K562 (cell line): ENCODE measurements around the gene N4BP2L1.

Experiments
- FOXM1 ChIP-seq, 2 experiments: fragments of 450-650 bp in 1 of 2; sonication (generic) in 1 of 2; formaldehyde crosslinking in 1 of 2; IDR thresholded peaks; 2 replicates each; pipeline versions ENCODE4 v1.6.1 to v1.9.0; 2017 to 2022; ENCODE audit warnings: low read depth in 2 of 2, mild to moderate bottlenecking in 2 of 2, missing genetic modification reagents in 1 of 2, moderate library complexity in 1 of 2
- GATA2 ChIP-seq: sonication (generic); formaldehyde crosslinking; IDR thresholded peaks from 2 replicates; pipeline ENCODE4 v1.4.0; 2020; ENCODE audit warnings: mild to moderate bottlenecking, missing genetic modification reagents
- ID3 ChIP-seq, 2 experiments: fragments of 250-450 bp in 1 of 2; fragments of 450-650 bp in 1 of 2; sonication (Bioruptor Pico) in 1 of 2; IDR thresholded peaks; 2 replicates each; pipeline versions ENCODE4 v1.6.1 to v1.8.0; 2016 to 2021; ENCODE audit warnings: mild to moderate bottlenecking in 2 of 2, moderate library complexity in 2 of 2, missing compliant biosample characterization in 1 of 2, missing genetic modification characterization in 1 of 2
- MECOM ChIP-seq: fragments of 250-450 bp; sonication (Bioruptor Pico); IDR thresholded peaks from 2 replicates; pipeline ENCODE4 v1.8.0; 2022; ENCODE audit warnings: inconsistent platforms
- RREB1 ChIP-seq: fragments of 250-450 bp; sonication (Bioruptor Pico); IDR thresholded peaks from 2 replicates; pipeline ENCODE4 v1.4.0; 2020
- SIN3A ChIP-seq, 2 experiments: fragments of 150-350 bp in 1 of 2; IDR thresholded peaks; 2 replicates each; pipeline ENCODE4 v1.6.1; 2011 to 2016; ENCODE audit warnings: borderline replicate concordance in 2 of 2, low read depth in 2 of 2, low read length in 2 of 2, mild to moderate bottlenecking in 2 of 2, moderate library complexity in 2 of 2; ENCODE audit not compliant: control insufficient read depth in 1 of 2
- TF ChIP-seq, protein P1 (sequence below): fragments of 450-650 bp; formaldehyde crosslinking; IDR thresholded peaks from 2 replicates; pipeline ENCODE4 v1.4.0; 2020; ENCODE audit warnings: mild to moderate bottlenecking, moderate library complexity

DNA sequence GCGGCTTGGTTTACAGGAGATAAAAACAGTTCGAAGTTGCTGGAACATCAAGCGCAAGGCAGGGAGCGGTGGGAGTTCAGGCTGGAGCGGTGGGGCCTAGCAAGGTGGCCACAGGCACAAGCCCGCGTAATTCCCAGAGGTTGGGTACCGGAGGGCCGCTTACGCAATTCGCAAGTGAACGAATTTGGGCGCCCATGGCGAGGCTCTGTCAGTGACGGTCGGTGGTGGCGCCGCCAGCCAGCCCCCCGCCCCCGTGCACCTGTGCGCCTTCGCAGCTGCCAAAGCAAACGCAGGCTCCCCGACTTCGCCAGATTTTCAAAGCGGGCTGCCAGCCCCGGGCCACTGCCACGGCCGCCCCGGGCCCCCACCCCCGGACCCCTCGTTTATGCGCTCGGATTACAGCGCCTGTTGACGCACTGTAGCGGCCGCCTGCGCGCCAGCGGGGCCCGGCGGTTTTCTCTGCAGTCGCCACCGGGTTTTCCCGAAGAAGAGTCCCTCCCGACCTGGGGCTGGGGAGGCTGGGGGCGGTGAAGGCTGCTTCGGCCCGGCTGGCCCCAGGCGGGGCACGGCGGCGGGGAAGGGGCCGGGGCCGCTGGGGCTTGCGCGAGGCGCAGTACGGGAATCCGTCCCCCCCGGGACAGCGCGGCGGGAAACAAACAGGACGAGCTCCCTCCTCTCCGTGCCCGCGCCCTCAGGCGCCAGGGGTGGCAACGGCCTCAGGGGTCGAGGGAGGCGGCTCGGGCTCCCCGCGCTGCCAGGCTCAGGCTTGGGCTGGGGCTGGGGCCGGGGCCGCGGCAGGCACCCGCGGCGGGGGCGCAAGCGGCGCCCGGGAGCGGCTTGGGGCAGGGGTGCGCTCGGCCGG, 709 bp downstream of the N4BP2L1 start:
- no peak for TF ChIP-seq GATA2 (CRISPR knock-in tag)
- TF ChIP-seq MECOM (CRISPR knock-in tag), result no peak
- no peak for TF ChIP-seq RREB1 (CRISPR knock-in tag)
- TF ChIP-seq SIN3A (IDR thresholded peaks at IDR 0.05; ENCODE audit: borderline replicate concordance in 2 of 2, control insufficient read depth in 1 of 2, low read depth in 2 of 2, low read length in 2 of 2), result no peak
- TF ChIP-seq FOXM1 (IDR thresholded peaks at IDR 0.05; ENCODE audit: low read depth), result no peak
- no peak for TF ChIP-seq FOXM1 (CRISPR knock-in tag; IDR thresholded peaks at IDR 0.05; ENCODE audit: low read depth)
- TF ChIP-seq, protein P1, sequence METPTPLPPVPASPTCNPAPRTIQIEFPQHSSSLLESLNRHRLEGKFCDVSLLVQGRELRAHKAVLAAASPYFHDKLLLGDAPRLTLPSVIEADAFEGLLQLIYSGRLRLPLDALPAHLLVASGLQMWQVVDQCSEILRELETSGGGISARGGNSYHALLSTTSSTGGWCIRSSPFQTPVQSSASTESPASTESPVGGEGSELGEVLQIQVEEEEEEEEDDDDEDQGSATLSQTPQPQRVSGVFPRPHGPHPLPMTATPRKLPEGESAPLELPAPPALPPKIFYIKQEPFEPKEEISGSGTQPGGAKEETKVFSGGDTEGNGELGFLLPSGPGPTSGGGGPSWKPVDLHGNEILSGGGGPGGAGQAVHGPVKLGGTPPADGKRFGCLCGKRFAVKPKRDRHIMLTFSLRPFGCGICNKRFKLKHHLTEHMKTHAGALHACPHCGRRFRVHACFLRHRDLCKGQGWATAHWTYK (CRISPR knock-in tag), result no peak
- no peak for TF ChIP-seq ID3 (CRISPR knock-in tag; IDR thresholded peaks at IDR 0.05)
- no peak for TF ChIP-seq ID3 (tag; IDR thresholded peaks at IDR 0.05)
